ENCODE results near the gene PCNX1.
A peak's percentile ranks its signal among the peaks of the same experiment; 100 is the strongest.
"Not testable (repeated sequence)": the region's sequence is repeated elsewhere in the genome, so short reads cannot be mapped to it uniquely, and the experiment has no call there.

Gene PCNX1

DNA sequence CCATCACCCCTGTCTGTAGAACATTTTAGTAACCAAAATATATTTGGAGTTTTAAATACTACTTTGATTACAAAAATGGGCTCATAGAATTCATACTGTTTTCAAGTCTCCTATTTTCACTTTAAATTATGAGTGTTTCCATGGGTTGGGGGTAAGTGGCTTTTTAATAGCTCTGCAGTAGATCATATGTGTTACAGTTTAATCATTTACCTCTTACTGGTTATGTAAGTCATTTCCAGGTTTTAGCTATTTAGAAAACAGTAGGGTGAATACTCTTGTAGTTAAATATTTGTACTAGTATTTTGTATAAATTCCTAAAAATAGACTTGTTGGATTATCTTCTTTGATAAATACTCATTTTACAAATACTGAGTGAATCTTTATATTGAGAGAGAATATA, 8.2 kb downstream of the PCNX1 start:
- no peak for DNase-seq (ENCODE audit: low read depth in 2 of 3, low spot score in 1 of 3)

DNA sequence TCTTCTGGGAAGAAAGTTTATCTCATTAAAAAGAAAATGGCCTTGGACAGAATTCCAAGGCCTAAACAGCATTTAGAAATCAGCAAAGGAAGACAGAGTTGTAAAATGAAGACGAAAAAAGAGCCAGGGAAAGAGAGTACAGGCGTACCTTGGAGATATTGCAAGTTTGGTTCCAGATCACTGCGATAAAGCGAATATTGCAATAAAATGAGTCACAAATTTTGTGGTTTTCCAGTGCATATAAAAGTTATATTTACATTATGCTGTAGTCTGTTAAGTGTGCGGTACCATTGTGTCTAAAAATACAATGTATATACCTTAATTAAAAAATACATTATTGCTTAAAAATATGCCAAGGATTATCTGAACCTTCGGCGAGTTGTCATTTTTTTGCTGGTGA, 9.0 kb downstream of the PCNX1 start:
- no peak for DNase-seq (ENCODE audit: low read depth in 2 of 3, low spot score in 1 of 3)

DNA sequence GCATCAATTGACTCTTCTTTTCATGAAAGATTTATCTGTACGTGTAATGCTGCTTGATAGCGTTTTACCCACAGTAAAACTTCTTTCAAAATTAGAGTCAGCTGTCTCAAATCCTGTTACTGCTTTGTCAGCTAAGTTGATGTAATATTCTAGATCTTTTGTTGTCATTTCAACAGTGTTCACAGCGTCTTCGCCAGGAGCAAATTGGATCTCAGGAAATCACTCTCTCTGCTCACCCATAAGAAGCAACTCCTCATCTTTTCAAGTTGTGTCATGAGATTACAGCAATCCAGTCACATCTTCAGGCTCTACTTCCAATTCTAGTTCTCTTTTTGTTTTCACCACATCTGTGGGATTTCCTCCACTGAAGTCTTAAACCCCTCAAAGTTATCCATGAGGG, 9.5 kb downstream of the PCNX1 start:
- DNase-seq (ENCODE audit: low read depth in 2 of 3, low spot score in 1 of 3) = no peak

DNA sequence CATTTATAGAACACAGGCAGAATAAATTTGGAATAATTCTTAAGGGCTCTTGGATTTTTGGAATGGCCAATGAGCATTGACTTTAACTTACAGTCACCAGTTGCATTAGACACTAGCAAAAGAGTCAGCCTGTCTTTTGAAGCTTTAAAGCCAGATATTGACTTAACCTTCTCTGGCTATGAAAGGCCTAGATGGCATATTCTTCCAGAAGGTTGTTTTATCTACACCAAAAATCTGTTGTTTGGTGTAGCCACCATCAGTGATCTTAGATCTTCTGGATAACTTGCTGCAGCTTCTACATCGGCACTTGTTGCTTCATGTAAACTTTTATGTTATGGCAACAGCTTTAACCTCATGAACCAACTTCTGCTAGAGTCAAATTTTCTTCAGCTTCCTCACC, 10.4 kb downstream of the PCNX1 start:
- no peak for DNase-seq (ENCODE audit: low read depth in 2 of 3, low spot score in 1 of 3)

DNA sequence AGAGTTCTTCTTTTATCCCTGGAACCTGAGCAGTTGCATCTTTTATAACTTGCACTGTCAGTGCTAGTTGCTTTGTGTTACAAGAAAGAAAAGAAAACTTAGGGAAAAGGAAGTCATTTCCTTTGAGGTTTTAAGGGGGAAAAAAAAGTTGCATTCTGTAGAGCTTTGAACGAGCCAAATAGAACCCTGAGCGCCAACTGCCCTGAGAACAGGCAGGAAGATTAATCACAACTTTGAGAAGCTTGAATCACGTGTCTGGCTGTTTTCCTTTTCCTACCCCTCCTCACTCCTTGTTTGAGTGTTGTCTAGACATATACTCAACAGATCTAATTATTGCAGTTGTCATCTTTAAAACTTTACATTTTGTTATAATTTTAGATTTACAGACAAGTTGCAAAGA, 12.5 kb downstream of the PCNX1 start:
- no peak for DNase-seq (ENCODE audit: low read depth in 2 of 3, low spot score in 1 of 3)

DNA sequence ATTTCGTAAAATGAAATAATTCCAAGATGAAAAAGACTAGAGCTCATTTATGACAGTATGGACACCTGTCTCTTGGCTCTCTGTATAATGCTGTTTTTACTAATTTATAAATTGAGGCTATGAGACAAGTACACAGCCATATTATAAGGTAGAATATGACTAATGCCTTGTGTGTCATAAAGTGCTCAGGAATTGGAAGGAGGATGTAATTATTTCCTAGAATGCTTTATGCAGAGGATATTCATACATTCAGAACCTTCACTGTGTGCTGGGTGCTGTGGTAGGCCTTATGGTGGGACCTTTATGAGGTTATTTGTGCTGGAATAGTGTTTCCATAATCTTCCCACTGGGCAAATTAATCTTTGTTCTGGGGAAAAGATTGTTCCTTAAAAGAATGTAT, 13.3 kb downstream of the PCNX1 start:
- DNase-seq (ENCODE audit: low read depth in 2 of 3, low spot score in 1 of 3) = no peak

DNA sequence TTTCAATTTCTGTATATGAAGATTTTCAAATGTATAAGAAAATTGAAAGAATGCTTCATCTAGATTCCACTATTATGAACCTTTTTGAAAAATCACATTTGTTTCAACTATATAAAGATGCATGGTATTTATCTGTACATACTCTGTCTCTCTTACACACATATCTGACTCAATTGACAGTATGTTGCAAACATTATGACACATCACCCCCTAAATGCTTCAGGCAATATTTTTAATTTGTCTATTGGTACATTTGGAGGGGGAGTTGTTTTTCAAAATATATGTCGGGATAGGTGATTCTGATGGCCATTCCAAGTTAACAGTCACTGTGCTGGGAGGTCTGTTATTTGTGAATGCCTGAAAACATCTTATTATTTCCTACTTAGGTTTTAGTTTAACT, 14.4 kb downstream of the PCNX1 start:
- no peak for DNase-seq (ENCODE audit: low read depth in 2 of 3, low spot score in 1 of 3)

DNA sequence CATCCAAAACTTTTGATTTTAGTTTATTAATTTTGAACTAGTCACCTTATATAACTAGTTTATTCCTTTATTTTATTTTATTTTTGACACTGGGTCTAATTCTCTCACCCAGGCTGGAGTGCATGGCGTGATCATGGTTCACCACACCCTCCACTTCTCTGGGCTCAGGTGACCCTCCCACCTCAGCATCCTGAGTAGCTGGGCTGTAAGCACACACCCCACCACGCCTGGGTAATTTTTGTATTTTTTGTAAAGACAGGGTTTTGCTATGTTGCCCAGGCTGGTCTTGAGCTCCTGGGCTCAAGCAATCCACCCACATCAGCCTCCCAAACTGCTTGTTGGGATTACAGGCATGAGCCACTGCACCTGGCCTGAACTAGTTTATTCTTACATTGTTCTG, 17.3 kb downstream of the PCNX1 start:
- no peak for DNase-seq (ENCODE audit: low read depth in 2 of 3, low spot score in 1 of 3)

DNA sequence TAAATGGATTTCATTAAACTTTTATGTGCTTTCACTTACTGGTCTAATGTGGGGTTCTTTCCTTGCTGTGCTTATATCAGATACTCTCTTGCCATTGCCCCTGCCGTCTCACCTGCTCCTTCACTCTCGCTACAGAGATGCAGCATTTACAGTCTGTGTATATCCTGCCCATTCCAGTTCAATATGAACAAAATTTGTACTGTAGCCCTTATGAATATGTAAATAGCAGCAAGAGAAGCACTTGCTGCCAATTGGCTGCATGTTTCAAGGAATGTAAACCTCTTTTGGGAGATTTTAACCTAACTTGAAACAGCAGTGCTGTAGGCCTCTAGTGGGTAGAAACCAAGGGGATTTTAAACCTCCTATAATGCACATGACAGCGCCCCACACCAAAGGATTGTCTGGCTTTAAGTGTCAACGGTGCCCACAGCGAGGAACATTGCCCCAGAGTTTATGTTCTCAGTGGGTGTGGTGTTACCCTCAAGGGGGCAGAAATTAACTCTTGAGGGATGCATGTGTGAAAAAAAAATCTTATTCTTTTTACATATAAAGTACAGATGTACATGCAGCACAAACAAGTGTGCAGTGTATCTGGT, 19.1 kb downstream of the PCNX1 start:
- no peak for DNase-seq (ENCODE audit: low read depth in 2 of 3, low spot score in 1 of 3)

DNA sequence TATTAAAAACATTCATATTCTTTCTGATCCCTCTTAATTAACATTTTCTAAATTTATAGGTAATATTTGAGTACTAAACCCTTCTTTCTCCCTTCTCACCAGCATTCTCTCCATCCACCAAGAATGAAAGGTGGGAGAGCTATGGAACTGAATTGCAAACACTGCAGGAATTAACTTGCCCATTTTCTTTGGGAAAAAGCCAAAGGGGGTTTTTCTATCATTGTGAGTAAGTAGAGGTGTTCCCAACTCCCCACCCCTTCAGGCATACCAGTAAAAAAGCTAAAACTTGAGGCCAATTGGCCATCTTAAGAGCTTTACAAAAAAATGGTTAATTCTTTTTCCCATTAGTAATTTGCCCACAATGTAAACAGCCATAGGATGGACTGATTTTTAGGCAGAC, 23.7 kb downstream of the PCNX1 start:
- no peak for DNase-seq (ENCODE audit: low read depth in 2 of 3, low spot score in 1 of 3)

DNA sequence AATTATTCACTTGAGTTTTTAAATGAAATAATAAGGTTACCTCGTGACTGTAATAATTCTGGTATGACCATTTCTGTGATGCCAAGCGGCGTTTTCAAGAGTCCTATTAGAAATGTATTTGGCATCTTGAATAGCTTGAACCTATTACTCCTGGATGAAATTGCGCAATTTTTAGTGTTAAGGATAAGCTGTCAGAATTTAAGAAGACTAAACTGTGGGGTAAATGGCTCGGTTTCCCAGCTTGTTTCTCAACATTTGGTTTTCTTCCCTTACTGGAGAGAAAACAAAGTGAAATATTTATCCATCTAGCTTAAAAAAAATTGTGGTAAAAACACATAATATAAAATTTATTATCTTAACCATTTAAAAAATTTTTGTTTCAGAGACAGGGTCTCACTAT, 26.8 kb downstream of the PCNX1 start:
- no peak for DNase-seq (ENCODE audit: low read depth in 2 of 3, low spot score in 1 of 3)

DNA sequence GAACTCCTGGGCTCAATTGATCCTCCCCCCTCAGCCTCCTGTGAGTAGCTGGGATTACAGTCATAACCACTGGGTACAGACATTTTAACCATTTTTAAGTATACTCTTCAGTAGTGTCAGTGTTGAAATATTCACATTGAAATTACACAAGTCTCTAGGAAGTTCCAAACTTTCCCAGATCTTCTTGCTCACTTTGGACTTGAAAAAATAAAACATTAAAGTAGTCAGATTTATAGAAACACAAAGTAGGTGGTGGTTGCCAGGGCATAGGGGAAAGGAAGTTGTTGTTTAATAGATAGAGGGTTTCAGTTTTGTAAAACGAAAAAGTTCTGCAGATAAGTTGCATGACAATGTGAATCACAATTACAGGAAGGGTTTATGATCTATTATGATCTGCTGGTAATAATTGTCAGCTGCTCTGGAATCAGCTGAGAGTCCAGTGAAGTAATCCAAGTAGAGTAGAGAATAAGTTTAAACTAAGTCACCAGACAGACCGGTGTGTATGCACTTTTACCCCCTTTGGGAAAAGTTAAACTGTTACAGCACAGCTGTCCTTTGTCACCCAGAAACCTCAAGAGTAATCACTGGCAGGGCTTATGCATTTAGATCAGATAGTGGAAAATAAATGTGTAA, 27.4 kb downstream of the PCNX1 start:
- no peak for DNase-seq (ENCODE audit: low read depth in 2 of 3, low spot score in 1 of 3)

DNA sequence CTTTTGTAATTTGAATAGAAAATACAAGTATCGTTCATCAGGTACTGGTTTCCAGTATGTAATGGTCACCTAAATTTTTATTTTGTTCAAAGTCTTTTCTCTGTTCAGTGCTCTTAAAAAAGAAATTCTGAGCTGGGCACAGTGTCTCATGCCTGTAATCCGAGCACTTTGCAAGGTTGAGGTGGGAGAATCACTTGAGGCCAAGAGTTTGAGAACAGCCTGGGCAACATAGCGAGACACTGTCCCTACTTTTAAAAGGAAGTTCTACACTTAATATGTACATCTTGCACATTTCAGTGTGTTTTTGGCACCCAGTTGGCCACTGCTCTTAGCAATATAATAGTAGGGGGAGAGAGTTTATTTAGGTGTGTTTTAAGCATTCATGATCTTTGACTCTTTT, 27.9 kb downstream of the PCNX1 start:
- no peak for DNase-seq (ENCODE audit: low read depth in 2 of 3, low spot score in 1 of 3)

DNA sequence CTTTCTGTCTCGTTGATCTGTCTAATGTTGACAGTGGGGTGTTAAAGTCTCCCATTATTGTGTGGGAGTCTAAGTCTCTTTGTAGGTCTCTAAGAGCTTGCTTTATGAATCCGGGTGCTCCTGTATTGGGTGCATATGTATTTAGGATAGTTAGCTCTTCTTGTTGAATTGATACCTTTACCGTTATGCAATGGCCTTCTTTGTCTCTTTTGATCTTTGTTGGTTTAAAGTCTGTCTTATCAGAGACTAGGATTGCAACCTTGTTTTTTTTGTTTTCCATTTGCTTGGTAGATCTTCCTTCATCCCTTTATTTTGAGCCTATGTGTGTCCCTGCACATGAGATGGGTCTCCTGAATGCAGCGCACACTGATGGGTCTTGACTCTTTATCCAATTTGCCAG, 32.4 kb downstream of the PCNX1 start:
- DNase-seq (ENCODE audit: low read depth in 2 of 3, low spot score in 1 of 3) = not testable (repeated sequence)

DNA sequence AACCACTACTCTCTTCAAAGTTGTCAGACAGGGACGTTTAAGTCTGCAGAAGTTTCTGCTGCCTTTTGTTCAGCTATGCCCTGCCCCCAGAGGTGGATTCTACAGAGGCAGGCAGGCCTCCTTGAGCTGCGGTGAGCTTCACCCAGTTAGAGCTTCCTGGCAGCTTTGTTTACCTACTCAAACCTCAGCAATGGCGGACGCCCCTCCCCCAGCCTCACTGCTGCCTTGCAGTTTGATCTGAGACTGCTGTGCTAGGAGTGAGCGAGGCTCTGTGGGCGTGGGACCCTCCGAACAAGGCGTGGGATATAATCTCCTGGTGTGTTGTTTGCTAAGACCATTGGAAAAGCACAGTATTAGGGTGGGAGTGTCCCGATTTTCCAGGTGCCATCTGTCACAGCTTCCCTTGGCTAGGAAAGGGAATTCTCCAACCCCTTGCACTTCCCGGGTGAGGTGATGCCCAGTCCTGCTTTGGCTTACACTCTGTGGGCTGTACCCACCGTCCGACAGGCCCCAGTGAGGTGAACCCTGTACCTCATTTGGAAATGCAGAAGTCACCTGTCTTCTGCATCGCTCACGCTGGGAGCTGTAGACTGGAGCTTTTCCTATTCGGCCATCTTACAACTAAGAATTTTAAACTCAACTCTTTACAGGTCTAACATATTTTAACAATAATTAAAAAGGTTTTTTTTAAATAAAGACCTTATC, 34.5 kb downstream of the PCNX1 start:
- DNase-seq (ENCODE audit: low read depth in 2 of 3, low spot score in 1 of 3) = peak; percentile 24 to 52 (median 49)

DNA sequence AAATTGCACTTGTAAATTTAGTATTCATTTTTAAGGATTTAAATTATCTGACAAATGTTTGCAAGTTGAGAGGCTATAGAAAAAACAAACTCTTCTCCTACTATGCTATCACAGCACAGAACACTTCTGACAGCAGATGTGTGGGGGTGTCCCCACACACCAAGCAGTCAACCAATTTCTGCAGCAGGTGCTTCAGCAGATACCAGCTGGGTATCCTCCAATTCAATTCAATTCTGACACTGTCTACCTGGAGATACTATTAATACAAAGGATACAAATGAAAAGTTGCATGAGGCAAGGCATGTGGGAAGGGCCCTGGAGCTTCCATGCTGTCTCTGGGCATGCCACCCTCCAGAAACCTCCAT, 35.1 kb downstream of the PCNX1 start:
- no peak for DNase-seq (ENCODE audit: low read depth in 2 of 3, low spot score in 1 of 3)

DNA sequence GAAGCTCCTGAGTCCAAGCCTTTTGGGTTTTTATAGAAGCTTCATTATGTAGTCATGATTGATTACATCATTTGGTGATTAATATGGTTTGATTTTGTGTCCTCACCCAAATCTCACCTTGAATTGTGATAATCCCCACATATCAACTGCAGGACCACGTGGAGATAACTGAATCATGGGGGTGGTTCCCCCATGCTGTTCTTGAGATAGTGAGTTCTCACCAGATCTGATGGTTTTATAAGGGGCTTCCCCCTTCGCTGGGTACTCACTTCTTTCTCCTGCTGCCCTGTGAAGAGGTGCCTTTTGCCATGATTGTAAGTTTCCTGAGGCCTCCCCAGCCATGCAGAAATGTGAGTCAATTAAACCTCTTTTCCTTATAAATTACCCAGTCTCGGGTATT, 35.5 kb downstream of the PCNX1 start:
- not testable (repeated sequence) for DNase-seq (ENCODE audit: low read depth in 2 of 3, low spot score in 1 of 3)

DNA sequence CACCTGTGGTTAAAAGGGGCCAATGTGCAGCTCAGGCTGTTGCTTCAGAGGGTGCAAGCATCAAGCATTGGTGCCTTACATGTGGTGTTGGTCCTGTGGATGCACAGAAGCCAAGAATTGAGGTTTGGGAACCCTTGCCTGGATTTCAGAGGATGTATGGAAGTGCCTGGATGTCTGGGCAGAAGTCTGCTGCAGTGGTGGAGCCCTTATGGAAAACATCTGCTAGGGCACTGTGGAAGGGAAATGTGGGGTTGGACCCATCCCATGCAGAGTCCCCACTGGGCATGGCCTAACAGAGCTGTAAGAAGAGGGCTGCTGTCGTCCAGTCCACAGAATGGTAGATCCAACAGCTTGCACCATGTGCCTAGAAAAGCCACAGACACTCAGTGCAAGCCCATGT, 36.6 kb downstream of the PCNX1 start:
- no peak for DNase-seq (ENCODE audit: low read depth in 2 of 3, low spot score in 1 of 3)

DNA sequence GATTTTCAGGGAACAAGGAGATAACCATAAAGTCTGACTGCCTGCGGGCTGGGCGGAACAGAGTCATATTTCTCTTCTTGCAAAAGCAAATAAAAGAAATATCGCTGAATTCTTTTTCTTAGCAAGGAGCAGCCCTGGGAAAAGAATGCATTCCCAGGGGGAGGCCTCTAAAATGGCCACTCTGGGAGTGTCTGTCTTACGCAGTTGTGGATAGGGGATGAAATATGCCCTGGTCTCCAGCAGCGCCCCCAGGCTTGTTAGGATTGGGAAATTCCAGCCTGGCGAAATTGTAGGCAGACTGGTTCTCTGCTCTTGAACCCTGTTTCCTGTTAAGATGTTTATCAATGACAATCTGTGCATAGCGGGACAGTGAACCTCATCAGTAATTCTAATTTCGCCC, 40.5 kb downstream of the PCNX1 start:
- DNase-seq (ENCODE audit: low read depth in 2 of 3, low spot score in 1 of 3) = no peak

DNA sequence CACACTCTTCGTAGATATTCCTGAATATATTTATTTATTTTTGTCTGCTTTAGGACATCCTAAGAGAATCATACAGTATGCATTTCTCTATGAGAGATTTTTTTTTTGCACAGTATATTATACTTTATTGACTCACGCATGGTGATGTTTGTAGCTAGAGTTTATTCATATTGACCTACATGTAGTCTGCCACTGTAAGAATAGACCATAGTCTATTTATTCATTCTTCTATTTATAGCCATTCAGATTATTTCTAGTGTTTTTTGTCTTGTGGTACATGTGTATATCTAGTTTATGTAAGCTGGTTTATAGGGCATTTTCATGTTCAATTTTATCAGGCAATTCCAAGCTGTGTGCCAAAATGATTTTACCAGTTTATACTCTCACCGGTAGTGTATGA, 45.2 kb downstream of the PCNX1 start:
- DNase-seq (ENCODE audit: low read depth in 2 of 3, low spot score in 1 of 3) = no peak

DNA sequence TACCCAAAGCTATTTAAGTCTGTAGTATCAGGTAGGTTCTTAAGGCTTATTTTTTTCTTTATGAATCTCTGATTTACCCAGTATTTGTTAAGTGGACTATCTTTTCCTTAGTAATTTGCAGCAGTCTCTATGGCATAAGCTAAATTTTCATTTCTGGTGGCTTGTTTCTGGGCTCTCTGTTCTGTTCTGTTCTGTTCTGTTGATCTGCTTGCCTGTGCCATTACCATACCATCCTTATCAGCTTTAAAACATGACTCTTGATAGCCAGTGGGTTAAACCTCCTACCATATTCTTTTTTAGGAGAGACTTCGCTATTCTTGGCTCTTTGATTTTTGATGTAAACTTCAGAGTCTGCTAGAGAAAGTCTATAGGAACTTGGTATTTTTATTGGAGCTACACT, 46.8 kb downstream of the PCNX1 start:
- no peak for DNase-seq (ENCODE audit: low read depth in 2 of 3, low spot score in 1 of 3)

DNA sequence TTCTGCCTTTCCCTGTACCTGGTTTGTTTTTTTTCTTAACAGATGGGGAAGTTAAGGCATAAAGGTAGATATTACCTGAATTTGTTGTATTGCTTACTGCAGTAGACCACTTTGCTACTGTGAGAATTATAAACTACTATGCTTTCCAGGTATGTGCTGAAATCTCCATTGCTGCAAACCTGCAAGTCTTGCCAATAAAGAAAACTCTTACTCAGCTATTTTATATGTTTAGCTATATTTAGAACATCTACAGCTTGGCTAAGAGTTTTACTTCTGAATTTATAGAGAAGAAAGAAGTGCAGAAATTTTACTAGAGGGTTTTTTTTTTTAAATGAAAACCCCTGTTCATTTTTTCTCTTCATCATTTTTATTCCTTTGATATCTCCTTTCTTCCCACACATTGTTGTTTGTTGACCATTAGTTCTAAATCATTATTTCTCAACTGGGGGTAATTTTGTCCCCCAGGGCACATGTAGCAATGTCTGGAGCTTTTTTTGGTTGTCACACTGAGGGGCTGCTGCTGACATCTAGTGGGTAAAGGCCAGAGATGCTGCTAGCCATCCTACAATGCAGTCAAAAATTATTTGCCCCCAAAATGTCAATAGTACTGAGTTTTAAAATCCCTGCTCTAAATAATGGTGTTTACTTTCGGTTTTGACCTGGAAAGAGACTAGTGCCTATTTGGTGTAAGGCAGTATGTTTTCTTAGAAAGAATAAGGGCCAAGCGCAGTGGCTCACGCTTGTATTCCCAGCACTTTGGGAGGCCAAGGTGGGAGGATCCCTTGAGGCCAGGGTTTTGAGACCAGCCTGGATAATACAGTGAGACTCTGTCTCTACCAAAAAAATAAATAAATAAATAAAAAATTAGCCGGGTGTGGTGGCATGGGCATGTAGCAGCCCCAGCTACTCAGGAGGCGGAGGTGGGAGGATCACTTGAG, 48.6 kb downstream of the PCNX1 start:
- no peak for DNase-seq (ENCODE audit: low read depth in 2 of 3, low spot score in 1 of 3)

Measured in stimulated activated CD4-positive, alpha-beta T cell treated with anti-CD3 and anti-CD28 coated beads, Interleukin-12 subunit alpha, Interleukin-12 subunit beta, amount 100 ng/mL, for 48 hours (primary cell).